Uterus (tissue), 2 donors: Measurements from ENCODE around the gene GAPDHS.

Experiments
- POLR2A ChIP-seq, 2 donors: fragments of 450-650 bp; IDR thresholded peaks; one replicate each; pipeline ENCODE4 v1.6.1; 2016; ENCODE audit warnings: antibody characterized with exemption in 2 of 2, mild to moderate bottlenecking in 1 of 2, moderate library complexity in 1 of 2
- TF ChIP-seq, protein P1 (sequence below), 4 experiments: fragments of 200-600 bp in 2 of 4; fragments of 450-650 bp in 2 of 4; sonication (generic) in 2 of 4; IDR thresholded peaks; one replicate each; pipeline ENCODE4 v1.5.1; 2016 to 2019; ENCODE audit warnings: antibody characterized with exemption in 4 of 4, mild to moderate bottlenecking in 2 of 4, moderate library complexity in 1 of 4

- TF ChIP-seq, protein P1, sequence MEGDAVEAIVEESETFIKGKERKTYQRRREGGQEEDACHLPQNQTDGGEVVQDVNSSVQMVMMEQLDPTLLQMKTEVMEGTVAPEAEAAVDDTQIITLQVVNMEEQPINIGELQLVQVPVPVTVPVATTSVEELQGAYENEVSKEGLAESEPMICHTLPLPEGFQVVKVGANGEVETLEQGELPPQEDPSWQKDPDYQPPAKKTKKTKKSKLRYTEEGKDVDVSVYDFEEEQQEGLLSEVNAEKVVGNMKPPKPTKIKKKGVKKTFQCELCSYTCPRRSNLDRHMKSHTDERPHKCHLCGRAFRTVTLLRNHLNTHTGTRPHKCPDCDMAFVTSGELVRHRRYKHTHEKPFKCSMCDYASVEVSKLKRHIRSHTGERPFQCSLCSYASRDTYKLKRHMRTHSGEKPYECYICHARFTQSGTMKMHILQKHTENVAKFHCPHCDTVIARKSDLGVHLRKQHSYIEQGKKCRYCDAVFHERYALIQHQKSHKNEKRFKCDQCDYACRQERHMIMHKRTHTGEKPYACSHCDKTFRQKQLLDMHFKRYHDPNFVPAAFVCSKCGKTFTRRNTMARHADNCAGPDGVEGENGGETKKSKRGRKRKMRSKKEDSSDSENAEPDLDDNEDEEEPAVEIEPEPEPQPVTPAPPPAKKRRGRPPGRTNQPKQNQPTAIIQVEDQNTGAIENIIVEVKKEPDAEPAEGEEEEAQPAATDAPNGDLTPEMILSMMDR (IDR thresholded peaks at IDR 0.05): no peak
- TF ChIP-seq POLR2A (IDR thresholded peaks at IDR 0.05): no peak
Observed at GRCh38 chr19:35517342-35517741, 15.9 kb upstream of the GAPDHS start.
